GM19438 (cell line): ENCODE results near the gene ARRDC1.
A peak's percentile ranks its signal among the peaks of the same experiment; 100 is the strongest.
"Not testable (repeated sequence)": the region's sequence is repeated elsewhere in the genome, so short reads cannot be mapped to it uniquely, and the experiment has no call there.

Source experiments
- ATAC-seq: cut with Tn5 transposase; IDR thresholded peaks from one replicate; pipeline ENCODE4 v1.9.1; 2021; ENCODE audit warnings: low read depth; ENCODE audit not compliant: unreplicated experiment

Gene ARRDC1

GRCh38 chr9:137583957-137584356 lies 21.5 kb upstream of the ARRDC1 start:
- ATAC-seq = no peak

- no peak for ATAC-seq
These were observed 18.6 kb upstream of the ARRDC1 start for GRCh38 chr9:137586854-137587253.

GRCh38 chr9:137588311-137588710 lies 17.2 kb upstream of the ARRDC1 start:
- no peak for ATAC-seq

- ATAC-seq = no peak
These were observed 16.6 kb upstream of the ARRDC1 start for GRCh38 chr9:137588891-137589290.

- peak; percentile 6 for ATAC-seq
These were observed 15.9 kb upstream of the ARRDC1 start for GRCh38 chr9:137589441-137590122.

GRCh38 chr9:137590123-137590468 lies 15.4 kb upstream of the ARRDC1 start:
- peak; percentile 15 for ATAC-seq

GRCh38 chr9:137590469-137591383 lies 14.8 kb upstream of the ARRDC1 start, which contains the start of gene ZMYND19:
Gene ZMYND19, minus strand, starts transcription at chr9:137590512. Its CDS starts 249 bp downstream, at chr9:137590263.
- peak; percentile 84 for ATAC-seq

GRCh38 chr9:137592767-137593166 lies 12.7 kb upstream of the ARRDC1 start:
- no peak for ATAC-seq

- no peak for ATAC-seq
These were observed 12.3 kb upstream of the ARRDC1 start for GRCh38 chr9:137593176-137593575.

GRCh38 chr9:137596577-137596976 lies 8.9 kb upstream of the ARRDC1 start:
- ATAC-seq = not testable (repeated sequence)

- ATAC-seq = no peak
These were observed 6.5 kb upstream of the ARRDC1 start for GRCh38 chr9:137598943-137599342.

GRCh38 chr9:137602661-137603060 lies 2.8 kb upstream of the ARRDC1 start:
- no peak for ATAC-seq

GRCh38 chr9:137603879-137604278 lies 1.6 kb upstream of the ARRDC1 start:
- ATAC-seq = no peak

- ATAC-seq = no peak
These were observed 970 bp upstream of the ARRDC1 start for GRCh38 chr9:137604345-137605086.

- peak; percentile 12 for ATAC-seq
These were observed 627 bp downstream of the ARRDC1 start for GRCh38 chr9:137606005-137606621.

GRCh38 chr9:137606734-137607138 lies 1.2 kb downstream of the ARRDC1 start:
- no peak for ATAC-seq

- ATAC-seq = no peak
These were observed 1.8 kb downstream of the ARRDC1 start for GRCh38 chr9:137607141-137607857.

GRCh38 chr9:137610944-137611343 lies 5.5 kb downstream of the ARRDC1 start:
- ATAC-seq = no peak

GRCh38 chr9:137611623-137612609 lies 6.4 kb downstream of the ARRDC1 start:
- ATAC-seq = no peak
